Measurements from ENCODE around the gene TMEM115. TPM values are rescaled to one million over a fixed set of nuclear protein-coding genes. Genes with fewer than 3 reads are reported as not detected.
A peak's percentile ranks its signal among the peaks of the same experiment; 100 is the strongest.

Gene TMEM115
- total RNA-seq, 1 donor from 2014 or later: 82.5 TPM

DNA sequence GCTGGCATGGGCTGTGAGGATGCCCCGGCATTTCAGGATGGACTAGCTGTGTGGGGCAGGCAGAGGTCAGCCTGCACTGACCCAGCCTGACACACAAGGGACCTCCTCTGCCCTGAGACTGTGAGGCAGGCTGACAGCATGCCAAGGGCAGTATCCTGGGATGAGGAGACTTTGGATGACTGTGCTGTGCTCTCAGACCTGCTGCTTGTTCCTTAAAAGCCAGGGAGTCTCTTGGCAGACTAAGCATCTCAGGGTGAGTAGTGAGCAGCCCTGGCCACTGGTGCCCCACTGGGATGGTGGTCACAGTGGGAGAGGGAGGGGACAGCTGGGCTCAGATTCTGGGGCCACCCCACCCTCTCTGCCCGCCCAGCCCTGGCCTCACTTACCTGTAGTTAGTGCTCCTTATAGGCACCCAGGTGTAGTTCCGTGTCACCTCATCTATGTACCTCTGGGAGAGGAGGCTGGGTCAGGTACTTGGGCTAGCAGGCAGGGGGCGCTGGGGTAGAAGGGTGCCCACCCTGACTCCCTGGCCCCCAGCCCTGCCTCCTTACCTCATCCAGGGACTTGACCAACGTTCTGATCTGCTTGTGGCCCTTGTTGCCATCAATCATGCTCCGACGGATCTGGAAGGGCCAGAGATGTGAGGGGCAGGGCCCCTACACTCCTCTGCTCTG lies 16.1 kb upstream of the TMEM115 start:
- no peak for DNase-seq (ENCODE audit: low read depth)
- no peaks in the 10 kb centered on the region for H3K36me3 ChIP-seq (ENCODE audit: control insufficient read depth, insufficient read depth, low read length)
- TF ChIP-seq, protein P1, sequence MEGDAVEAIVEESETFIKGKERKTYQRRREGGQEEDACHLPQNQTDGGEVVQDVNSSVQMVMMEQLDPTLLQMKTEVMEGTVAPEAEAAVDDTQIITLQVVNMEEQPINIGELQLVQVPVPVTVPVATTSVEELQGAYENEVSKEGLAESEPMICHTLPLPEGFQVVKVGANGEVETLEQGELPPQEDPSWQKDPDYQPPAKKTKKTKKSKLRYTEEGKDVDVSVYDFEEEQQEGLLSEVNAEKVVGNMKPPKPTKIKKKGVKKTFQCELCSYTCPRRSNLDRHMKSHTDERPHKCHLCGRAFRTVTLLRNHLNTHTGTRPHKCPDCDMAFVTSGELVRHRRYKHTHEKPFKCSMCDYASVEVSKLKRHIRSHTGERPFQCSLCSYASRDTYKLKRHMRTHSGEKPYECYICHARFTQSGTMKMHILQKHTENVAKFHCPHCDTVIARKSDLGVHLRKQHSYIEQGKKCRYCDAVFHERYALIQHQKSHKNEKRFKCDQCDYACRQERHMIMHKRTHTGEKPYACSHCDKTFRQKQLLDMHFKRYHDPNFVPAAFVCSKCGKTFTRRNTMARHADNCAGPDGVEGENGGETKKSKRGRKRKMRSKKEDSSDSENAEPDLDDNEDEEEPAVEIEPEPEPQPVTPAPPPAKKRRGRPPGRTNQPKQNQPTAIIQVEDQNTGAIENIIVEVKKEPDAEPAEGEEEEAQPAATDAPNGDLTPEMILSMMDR (IDR thresholded peaks at IDR 0.05; ENCODE audit: insufficient read depth, low read length, poor library complexity, severe bottlenecking): peak; percentile 8
- H3K27me3 ChIP-seq (ENCODE audit: control insufficient read depth, insufficient read depth, low read length): peaks cover 34% of the 10 kb centered on the region
- H3K4me3 ChIP-seq (ENCODE audit: low read depth, low read length): no peak overlapping the region

DNA sequence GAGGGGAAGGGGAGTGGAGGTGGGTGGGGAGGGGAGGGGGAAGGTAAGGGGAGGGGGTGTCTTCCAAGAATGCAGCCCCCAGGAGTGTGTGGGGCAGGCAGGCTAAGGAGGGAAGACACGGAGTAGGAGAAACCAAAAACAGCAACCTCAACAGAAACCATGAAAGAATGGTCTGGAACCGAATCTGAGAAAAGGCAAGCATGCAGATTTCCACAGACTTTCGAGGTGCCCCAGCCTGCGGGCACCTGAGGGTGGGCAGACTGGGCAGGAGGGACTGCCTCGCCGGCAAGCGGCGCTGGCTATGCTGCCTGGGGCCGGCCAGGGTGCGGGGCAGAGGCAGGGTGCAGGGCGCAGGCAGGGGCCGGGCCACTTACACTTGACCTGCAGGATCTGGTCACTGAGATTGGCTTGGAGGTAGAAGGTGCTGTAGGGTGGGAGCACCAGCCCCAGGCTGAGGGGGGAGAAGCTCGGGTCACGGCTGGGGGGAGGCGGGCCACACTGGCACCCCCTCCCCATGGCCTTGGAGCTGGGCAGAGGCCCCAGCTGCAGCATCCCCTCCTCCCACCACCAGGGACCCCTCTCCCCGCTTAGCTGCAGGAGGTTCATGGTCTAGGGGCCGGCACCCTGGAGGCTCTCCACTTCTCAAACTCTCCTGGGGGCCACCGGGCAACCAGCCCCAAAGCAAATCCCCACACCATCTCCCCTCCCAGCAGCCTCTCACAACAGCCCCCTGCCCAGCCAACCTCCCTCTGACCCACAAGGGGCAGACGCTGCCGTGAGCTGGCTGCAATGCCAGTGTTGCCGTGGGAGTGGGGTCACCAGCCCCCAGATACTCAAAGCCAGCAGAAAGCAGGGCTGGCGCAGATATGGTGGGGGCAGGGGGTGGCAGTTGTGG lies 15.3 kb upstream of the TMEM115 start:
- TF ChIP-seq, protein P1 (IDR thresholded peaks at IDR 0.05; ENCODE audit: insufficient read depth, low read length, poor library complexity, severe bottlenecking): no peak
- Histone ChIP-seq H3K4me3 (ENCODE audit: low read depth, low read length) (no peak overlapping the region), H3K27me3 (ENCODE audit: control insufficient read depth, insufficient read depth, low read length) (peaks cover 31% of the 10 kb centered on the region), H3K36me3 (ENCODE audit: control insufficient read depth, insufficient read depth, low read length) (no peaks in the 10 kb centered on the region)
- no peak for DNase-seq (ENCODE audit: low read depth)

DNA sequence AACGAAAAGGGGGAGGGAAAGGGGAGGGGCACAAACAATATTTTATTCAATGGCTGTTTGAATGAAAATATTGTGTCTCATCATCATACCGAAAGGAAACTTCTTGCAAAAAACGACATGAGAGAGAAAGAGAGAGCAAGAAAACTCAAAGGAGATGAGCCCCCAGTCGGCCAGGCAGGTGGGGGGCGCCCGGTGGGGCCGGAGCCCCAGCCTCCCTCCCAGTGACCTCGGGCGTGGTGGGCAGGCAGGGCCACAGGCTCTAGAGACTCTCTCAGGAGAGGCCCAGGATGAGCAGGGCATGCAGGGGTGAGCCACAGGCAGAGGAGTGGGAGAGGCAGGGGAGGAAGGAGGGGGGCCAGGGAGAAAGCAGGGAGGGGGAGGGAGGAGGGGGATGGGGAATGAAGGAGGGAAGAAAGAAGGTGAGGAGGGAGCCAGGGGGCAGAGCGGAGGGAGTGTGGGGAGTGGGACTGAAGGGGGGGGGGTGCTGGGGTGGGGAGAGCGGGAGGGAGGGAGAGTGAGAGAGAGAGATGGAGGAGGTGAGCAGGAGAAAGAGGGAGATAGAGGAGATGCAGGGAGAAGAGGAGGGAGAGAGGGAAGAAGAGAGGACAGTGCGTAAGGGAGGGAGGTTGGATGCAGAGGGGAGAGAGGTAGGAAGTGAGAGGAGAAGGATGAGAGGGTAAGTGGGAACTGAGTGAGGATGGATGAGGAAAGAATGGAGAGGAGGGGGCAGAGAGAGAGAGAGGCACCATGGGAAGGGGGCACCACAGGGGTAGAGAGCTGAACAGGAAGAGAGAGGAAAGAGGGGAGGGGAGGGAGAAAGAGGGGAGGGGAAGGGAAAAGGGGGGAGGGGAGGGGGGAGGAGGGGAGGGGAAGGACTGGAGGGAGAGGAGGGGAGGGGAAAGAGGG lies 14.1 kb upstream of the TMEM115 start:
- Histone ChIP-seq H3K4me3 (ENCODE audit: low read depth, low read length) (no peak overlapping the region), H3K27me3 (ENCODE audit: control insufficient read depth, insufficient read depth, low read length) (peaks cover 27% of the 10 kb centered on the region), H3K36me3 (ENCODE audit: control insufficient read depth, insufficient read depth, low read length) (no peaks in the 10 kb centered on the region)
- DNase-seq (ENCODE audit: low read depth): no peak
- TF ChIP-seq, protein P1 (IDR thresholded peaks at IDR 0.05; ENCODE audit: insufficient read depth, low read length, poor library complexity, severe bottlenecking): no peak

DNA sequence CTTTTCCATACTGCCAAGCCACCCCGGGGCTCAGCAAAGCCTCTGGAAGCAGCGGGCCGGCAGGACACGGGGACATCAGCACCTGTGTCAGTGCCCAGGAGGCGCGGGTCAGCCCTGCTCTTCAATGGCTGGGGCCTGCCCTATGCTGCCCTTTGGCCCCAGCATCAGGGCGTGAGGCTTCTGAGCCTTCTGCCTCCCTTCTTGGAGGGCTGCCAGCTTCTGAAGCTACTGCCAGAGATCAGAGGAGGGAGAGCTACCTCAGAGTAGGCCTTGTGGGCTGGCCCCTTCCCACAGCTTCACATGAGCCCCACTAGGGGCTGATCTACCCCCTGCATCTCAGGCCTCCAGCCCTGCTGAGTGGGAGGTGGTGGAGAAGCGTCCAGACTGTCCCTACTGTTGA lies 13.0 kb upstream of the TMEM115 start:
- Histone ChIP-seq H3K27me3 (ENCODE audit: control insufficient read depth, insufficient read depth, low read length) (peaks cover 27% of the 10 kb centered on the region), H3K36me3 (ENCODE audit: control insufficient read depth, insufficient read depth, low read length) (no peaks in the 10 kb centered on the region), H3K4me3 (ENCODE audit: low read depth, low read length) (no peak overlapping the region)
- no peak for DNase-seq (ENCODE audit: low read depth)
- TF ChIP-seq, protein P1 (IDR thresholded peaks at IDR 0.05; ENCODE audit: insufficient read depth, low read length, poor library complexity, severe bottlenecking): no peak

DNA sequence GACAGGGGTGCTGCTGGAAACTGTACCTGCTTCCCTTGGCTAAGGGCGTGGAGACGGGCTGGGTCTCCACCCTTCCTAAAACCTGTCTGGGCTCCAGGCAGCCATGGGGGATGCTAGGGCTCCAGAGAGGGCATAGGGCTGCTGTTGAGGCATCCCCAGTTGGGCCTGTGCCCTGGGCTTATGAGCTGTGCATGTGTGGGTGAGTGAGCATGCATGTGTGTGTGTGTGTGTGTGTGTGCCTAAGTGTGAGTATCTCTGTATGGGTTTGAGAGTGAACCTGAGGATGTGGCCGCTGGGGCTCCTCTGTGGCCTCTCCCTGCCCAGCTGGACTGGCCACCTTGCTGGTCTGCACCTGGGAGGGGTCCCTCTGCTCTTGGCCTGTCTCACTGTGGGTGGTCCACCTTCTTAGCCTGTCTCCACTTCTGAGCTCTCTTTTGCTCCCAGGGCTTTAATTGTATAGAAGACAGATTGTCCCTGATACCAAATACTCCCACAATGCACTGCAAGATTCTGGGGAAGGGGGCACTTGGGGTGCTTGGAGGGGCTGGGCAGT lies 11.9 kb upstream of the TMEM115 start:
- no peak for DNase-seq (ENCODE audit: low read depth)
- TF ChIP-seq, protein P1 (IDR thresholded peaks at IDR 0.05; ENCODE audit: insufficient read depth, low read length, poor library complexity, severe bottlenecking): no peak
- Histone ChIP-seq H3K36me3 (ENCODE audit: control insufficient read depth, insufficient read depth, low read length) (no peaks in the 10 kb centered on the region), H3K4me3 (ENCODE audit: low read depth, low read length) (no peak overlapping the region), H3K27me3 (ENCODE audit: control insufficient read depth, insufficient read depth, low read length) (peaks cover 34% of the 10 kb centered on the region)

Measured in kidney epithelial cell (primary cell).